K562 (cell line): Measurements from ENCODE around the gene GLIS2.

ENCODE experiments used
- ETS1 ChIP-seq: conservative IDR thresholded peaks from 2 replicates; pipeline ENCODE4 v1.6.1; 2011; ENCODE audit warnings: low read depth, mild to moderate bottlenecking, low read length; ENCODE audit not compliant: control insufficient read depth
- FOXJ2 ChIP-seq: fragments of 200-800 bp; sonication (Bioruptor generic); IDR thresholded peaks from 2 replicates; pipeline ENCODE4 v1.6.1; 2016; ENCODE audit warnings: missing genetic modification characterization, missing compliant biosample characterization
- NFRKB ChIP-seq: fragments of 450-650 bp; IDR thresholded peaks from 2 replicates; pipeline ENCODE4 v1.6.1; 2016; ENCODE audit warnings: low read depth
- PHB2 ChIP-seq: fragments of 450-650 bp; IDR thresholded peaks from 2 replicates; pipeline ENCODE4 v1.6.1; 2017; ENCODE audit warnings: low read depth
- SLC30A9 ChIP-seq: fragments of 250-450 bp; sonication (Bioruptor Pico); IDR thresholded peaks from 2 replicates; pipeline ENCODE4 v1.8.0; 2022; ENCODE audit warnings: mild to moderate bottlenecking, moderate library complexity
- TAF1 ChIP-seq: IDR thresholded peaks from 2 replicates; pipeline ENCODE4 v1.6.1; 2011; ENCODE audit warnings: mild to moderate bottlenecking, low read length, moderate library complexity; ENCODE audit not compliant: insufficient read depth, control insufficient read depth, severe bottlenecking; ENCODE audit errors: extremely low read depth
- TBP ChIP-seq: optimal IDR thresholded peaks from 2 replicates; pipeline ENCODE3; 2011; ENCODE audit warnings: low read depth, low read length, improper control_type of control experiment
- ZBTB33 ChIP-seq: sonication (generic); formaldehyde crosslinking; IDR thresholded peaks from 2 replicates; pipeline ENCODE4 v1.8.1; 2023; ENCODE audit warnings: mild to moderate bottlenecking, missing genetic modification reagents
- ZNF23 ChIP-seq: fragments of 250-450 bp; sonication (Bioruptor Pico); IDR thresholded peaks from 2 replicates; pipeline ENCODE4 v1.4.0; 2020; ENCODE audit warnings: mild to moderate bottlenecking

- TF ChIP-seq TAF1 = no peak
- TF ChIP-seq SLC30A9 (CRISPR knock-in tag) = no peak
- no peak for TF ChIP-seq NFRKB
- no peak for TF ChIP-seq TBP
- no peak for TF ChIP-seq ZNF23
- no peak for TF ChIP-seq FOXJ2
- TF ChIP-seq PHB2 = no peak
- TF ChIP-seq ZBTB33 (CRISPR knock-in tag) = peak; percentile 62; the same call in 1 of the 2 replicates
- TF ChIP-seq ETS1 = no peak
Measured at GRCh38 chr16:4347765-4348509, 32.1 kb downstream of the GLIS2 start.
